HEK293 (cell line): ENCODE measurements around the gene PITPNM3.
"Not testable (repeated sequence)": the region's sequence is repeated elsewhere in the genome, so short reads cannot be mapped to it uniquely, and the experiment has no call there.

Experiments
- CTCF ChIA-PET: fragments of 350-600 bp; formaldehyde crosslinking; extraction: SDS; loops from one replicate; lab custom pipeline; 2021; ENCODE audit warnings: antibody characterized with exemption; lab: Yijun Ruan, JAX
- POLR2A ChIA-PET: fragments of 300-600 bp; formaldehyde crosslinking; extraction: SDS; loops from one replicate; lab custom pipeline; 2020; ENCODE audit warnings: antibody characterized with exemption, inconsistent platforms; lab: Yijun Ruan, JAX
- H3K27ac ChIP-seq: fragments of 200-500 bp; sonication (Bioruptor generic); 2 replicates; pipeline ENCODE4 v1.5.1; 2014; ENCODE audit warnings: low read depth, low read length, control low read depth, inconsistent platforms; ENCODE audit errors: extremely low read depth
- H3K36me3 ChIP-seq, 2 experiments: fragments of 200-500 bp in 1 of 2; sonication (Bioruptor generic) in 1 of 2; 1 replicate in 1 of 2; 2 replicates in 1 of 2; pipeline ENCODE4 v1.5.1; 2014 to 2017; ENCODE audit warnings: inconsistent platforms in 2 of 2, low read length in 2 of 2; ENCODE audit not compliant: control insufficient read depth in 2 of 2, insufficient read depth in 1 of 2
- H3K4me1 ChIP-seq: fragments of 200-500 bp; sonication (Bioruptor generic); 2 replicates; pipeline ENCODE4 v1.5.1; 2014; ENCODE audit warnings: mild to moderate bottlenecking, low read length, inconsistent platforms; ENCODE audit not compliant: control insufficient read depth, insufficient read depth
- H3K4me3 ChIP-seq: 2 replicates; pipeline ENCODE4 v1.5.1; 2011; ENCODE audit warnings: low read depth, mild to moderate bottlenecking, control low read depth, low read length, moderate library complexity
- H3K9me3 ChIP-seq: fragments of 200-500 bp; sonication (Bioruptor generic); 2 replicates; pipeline ENCODE4 v1.5.1; 2014; ENCODE audit warnings: low read depth, low read length, inconsistent platforms; ENCODE audit not compliant: control insufficient read depth, insufficient read depth
- GLI2 ChIP-seq: fragments of 450-650 bp; formaldehyde crosslinking; IDR thresholded peaks from 2 replicates; pipeline ENCODE4; 2017; ENCODE audit warnings: missing biosample characterization, missing genetic modification characterization, low read depth, borderline replicate concordance
- KLF1 ChIP-seq: fragments of 450-650 bp; formaldehyde crosslinking; IDR thresholded peaks from 2 replicates; pipeline ENCODE4 v1.5.1; 2016; ENCODE audit warnings: missing biosample characterization, missing genetic modification characterization
- KLF8 ChIP-seq: fragments of 450-650 bp; formaldehyde crosslinking; IDR thresholded peaks from 2 replicates; pipeline ENCODE4 v1.5.1; 2016; ENCODE audit warnings: missing biosample characterization, missing genetic modification characterization
- MZF1 ChIP-seq: fragments of 450-650 bp; formaldehyde crosslinking; IDR thresholded peaks from 2 replicates; pipeline ENCODE4 v1.5.1; 2017; ENCODE audit warnings: missing biosample characterization, missing genetic modification characterization, borderline replicate concordance
- PRDM2 ChIP-seq: fragments of 450-650 bp; formaldehyde crosslinking; IDR thresholded peaks from 2 replicates; pipeline ENCODE4 v1.5.1; 2016; ENCODE audit warnings: missing biosample characterization, missing genetic modification characterization, borderline replicate concordance
- SETDB1 ChIP-seq: IDR thresholded peaks from one replicate; pipeline ENCODE4 v1.6.1; 2017; ENCODE audit warnings: mild to moderate bottlenecking, low read length, moderate library complexity, mixed read lengths; ENCODE audit not compliant: insufficient read length
- SP3 ChIP-seq: fragments of 450-650 bp; formaldehyde crosslinking; IDR thresholded peaks from 2 replicates; pipeline ENCODE4 v1.5.1; 2016; ENCODE audit warnings: missing biosample characterization, missing genetic modification characterization
- ZBTB21 ChIP-seq: fragments of 450-650 bp; formaldehyde crosslinking; IDR thresholded peaks from 2 replicates; pipeline ENCODE4 v1.5.1; 2017; ENCODE audit warnings: missing biosample characterization, missing genetic modification characterization
- ZBTB44 ChIP-seq: fragments of 450-650 bp; IDR thresholded peaks from 2 replicates; pipeline ENCODE4 v1.5.1; 2018; ENCODE audit warnings: missing biosample characterization, mild to moderate bottlenecking, missing genetic modification characterization
- ZNF114 ChIP-seq: fragments of 450-650 bp; formaldehyde crosslinking; IDR thresholded peaks from 2 replicates; pipeline ENCODE4 v1.5.0; 2017; ENCODE audit warnings: missing biosample characterization, missing genetic modification characterization
- ZNF19 ChIP-seq: fragments of 450-650 bp; formaldehyde crosslinking; IDR thresholded peaks from 2 replicates; pipeline ENCODE4; 2016; ENCODE audit warnings: missing biosample characterization, missing genetic modification characterization, low read depth
- ZNF302 ChIP-seq: fragments of 450-650 bp; formaldehyde crosslinking; IDR thresholded peaks from 2 replicates; pipeline ENCODE4 v1.5.1; 2016; ENCODE audit warnings: missing biosample characterization, missing genetic modification characterization, low read depth
- ZNF335 ChIP-seq: fragments of 450-650 bp; formaldehyde crosslinking; conservative IDR thresholded peaks from 2 replicates; pipeline ENCODE4 v1.5.1; 2016; ENCODE audit warnings: missing biosample characterization, missing genetic modification characterization
- ZNF560 ChIP-seq: fragments of 450-650 bp; formaldehyde crosslinking; IDR thresholded peaks from 2 replicates; pipeline ENCODE4 v1.5.1; 2017; ENCODE audit warnings: missing biosample characterization, missing genetic modification characterization, borderline replicate concordance
- ZNF629 ChIP-seq: fragments of 450-650 bp; formaldehyde crosslinking; IDR thresholded peaks from 2 replicates; pipeline ENCODE4 v1.5.1; 2017; ENCODE audit warnings: missing biosample characterization, missing genetic modification characterization
- TF ChIP-seq, protein P1 (sequence below): fragments of 450-650 bp; formaldehyde crosslinking; IDR thresholded peaks from 2 replicates; pipeline ENCODE4 v1.5.1; 2016; ENCODE audit warnings: missing biosample characterization, missing genetic modification characterization
- TF ChIP-seq, protein P2 (sequence below): fragments of 450-650 bp; formaldehyde crosslinking; IDR thresholded peaks from 2 replicates; pipeline ENCODE4 v1.5.1; 2017; ENCODE audit warnings: missing biosample characterization, missing genetic modification characterization
- TF ChIP-seq, protein P3 (sequence below): fragments of 450-650 bp; formaldehyde crosslinking; IDR thresholded peaks from 2 replicates; pipeline ENCODE4 v1.5.1; 2016; ENCODE audit warnings: missing biosample characterization, missing genetic modification characterization

Gene PITPNM3

DNA sequence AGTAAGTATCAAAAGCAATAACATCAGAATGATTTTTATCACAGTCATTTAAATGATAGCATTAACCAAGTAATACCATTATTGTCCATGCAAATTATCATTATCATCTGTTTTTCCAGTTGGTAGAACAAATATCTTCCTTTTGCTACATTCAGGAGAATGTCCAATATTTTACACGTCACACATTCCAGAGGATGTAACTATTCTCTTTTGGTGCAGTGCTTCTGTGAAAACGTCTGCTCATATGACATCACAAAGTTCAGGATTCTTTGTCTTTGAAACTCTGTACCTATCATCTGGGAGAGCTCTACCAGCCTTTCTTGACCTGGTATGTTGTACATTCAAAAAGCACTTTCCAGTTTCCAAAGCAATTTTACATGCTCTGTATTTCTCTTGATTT is 40.2 kb upstream of the PITPNM3 start (continued):
- TF ChIP-seq PRDM2 (tag by site-specific recombination) (no peak), ZNF114 (no peak), ZBTB21 (tag by site-specific recombination) (no peak), SETDB1 (no peak), KLF1 (tag by site-specific recombination) (no peak), ZBTB44 (no peak), ZNF302 (tag by site-specific recombination) (no peak), ZNF335 (tag by site-specific recombination) (no peak), GLI2 (tag by site-specific recombination) (no peak)
- TF ChIP-seq, protein P1, sequence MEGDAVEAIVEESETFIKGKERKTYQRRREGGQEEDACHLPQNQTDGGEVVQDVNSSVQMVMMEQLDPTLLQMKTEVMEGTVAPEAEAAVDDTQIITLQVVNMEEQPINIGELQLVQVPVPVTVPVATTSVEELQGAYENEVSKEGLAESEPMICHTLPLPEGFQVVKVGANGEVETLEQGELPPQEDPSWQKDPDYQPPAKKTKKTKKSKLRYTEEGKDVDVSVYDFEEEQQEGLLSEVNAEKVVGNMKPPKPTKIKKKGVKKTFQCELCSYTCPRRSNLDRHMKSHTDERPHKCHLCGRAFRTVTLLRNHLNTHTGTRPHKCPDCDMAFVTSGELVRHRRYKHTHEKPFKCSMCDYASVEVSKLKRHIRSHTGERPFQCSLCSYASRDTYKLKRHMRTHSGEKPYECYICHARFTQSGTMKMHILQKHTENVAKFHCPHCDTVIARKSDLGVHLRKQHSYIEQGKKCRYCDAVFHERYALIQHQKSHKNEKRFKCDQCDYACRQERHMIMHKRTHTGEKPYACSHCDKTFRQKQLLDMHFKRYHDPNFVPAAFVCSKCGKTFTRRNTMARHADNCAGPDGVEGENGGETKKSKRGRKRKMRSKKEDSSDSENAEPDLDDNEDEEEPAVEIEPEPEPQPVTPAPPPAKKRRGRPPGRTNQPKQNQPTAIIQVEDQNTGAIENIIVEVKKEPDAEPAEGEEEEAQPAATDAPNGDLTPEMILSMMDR (tag by site-specific recombination): no peak
- TF ChIP-seq, all 188 proteins: peak for 0

DNA sequence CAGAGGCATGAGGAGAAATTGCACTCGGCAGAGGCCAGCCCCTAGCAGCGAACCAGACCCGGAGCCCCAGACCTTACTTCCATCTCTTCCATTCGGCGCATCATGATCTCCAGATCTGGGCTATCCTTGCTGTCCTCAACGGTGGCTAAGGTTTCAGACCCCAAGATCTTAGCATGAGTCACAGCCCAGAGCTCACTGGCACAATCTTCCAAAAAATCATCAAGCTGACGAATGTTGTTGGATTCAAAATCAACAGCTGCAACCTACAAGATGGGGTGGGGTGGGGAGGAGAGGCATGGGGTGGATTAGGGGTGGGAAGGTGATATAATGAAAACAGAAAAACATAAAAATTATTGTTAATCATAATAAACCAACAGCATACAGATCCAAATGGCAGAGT is 39.7 kb upstream of the PITPNM3 start:
- TF ChIP-seq ZNF629 (tag by site-specific recombination) (no peak), ZNF560 (tag by site-specific recombination) (no peak), KLF8 (no peak), ZNF19 (no peak), MZF1 (tag by site-specific recombination) (no peak), SP3 (tag by site-specific recombination) (no peak)
- TF ChIP-seq, protein P2, sequence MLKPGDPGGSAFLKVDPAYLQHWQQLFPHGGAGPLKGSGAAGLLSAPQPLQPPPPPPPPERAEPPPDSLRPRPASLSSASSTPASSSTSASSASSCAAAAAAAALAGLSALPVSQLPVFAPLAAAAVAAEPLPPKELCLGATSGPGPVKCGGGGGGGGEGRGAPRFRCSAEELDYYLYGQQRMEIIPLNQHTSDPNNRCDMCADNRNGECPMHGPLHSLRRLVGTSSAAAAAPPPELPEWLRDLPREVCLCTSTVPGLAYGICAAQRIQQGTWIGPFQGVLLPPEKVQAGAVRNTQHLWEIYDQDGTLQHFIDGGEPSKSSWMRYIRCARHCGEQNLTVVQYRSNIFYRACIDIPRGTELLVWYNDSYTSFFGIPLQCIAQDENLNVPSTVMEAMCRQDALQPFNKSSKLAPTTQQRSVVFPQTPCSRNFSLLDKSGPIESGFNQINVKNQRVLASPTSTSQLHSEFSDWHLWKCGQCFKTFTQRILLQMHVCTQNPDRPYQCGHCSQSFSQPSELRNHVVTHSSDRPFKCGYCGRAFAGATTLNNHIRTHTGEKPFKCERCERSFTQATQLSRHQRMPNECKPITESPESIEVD (tag by site-specific recombination): no peak
- TF ChIP-seq, protein P3, sequence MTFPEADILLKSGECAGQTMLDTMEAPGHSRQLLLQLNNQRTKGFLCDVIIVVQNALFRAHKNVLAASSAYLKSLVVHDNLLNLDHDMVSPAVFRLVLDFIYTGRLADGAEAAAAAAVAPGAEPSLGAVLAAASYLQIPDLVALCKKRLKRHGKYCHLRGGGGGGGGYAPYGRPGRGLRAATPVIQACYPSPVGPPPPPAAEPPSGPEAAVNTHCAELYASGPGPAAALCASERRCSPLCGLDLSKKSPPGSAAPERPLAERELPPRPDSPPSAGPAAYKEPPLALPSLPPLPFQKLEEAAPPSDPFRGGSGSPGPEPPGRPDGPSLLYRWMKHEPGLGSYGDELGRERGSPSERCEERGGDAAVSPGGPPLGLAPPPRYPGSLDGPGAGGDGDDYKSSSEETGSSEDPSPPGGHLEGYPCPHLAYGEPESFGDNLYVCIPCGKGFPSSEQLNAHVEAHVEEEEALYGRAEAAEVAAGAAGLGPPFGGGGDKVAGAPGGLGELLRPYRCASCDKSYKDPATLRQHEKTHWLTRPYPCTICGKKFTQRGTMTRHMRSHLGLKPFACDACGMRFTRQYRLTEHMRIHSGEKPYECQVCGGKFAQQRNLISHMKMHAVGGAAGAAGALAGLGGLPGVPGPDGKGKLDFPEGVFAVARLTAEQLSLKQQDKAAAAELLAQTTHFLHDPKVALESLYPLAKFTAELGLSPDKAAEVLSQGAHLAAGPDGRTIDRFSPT: no peak
- no peak overlapping the region for H3K4me3 ChIP-seq
- peaks cover 69 to 97% of the 10 kb centered on the region in 2 experiments for H3K36me3 ChIP-seq
- ChIA-PET CTCF (no interaction called here), POLR2A (no interaction called here)
- H3K27ac ChIP-seq: no peak overlapping the region
- H3K4me1 ChIP-seq: no peaks in the 10 kb centered on the region
- H3K9me3 ChIP-seq: no peaks in the 10 kb centered on the region

DNA sequence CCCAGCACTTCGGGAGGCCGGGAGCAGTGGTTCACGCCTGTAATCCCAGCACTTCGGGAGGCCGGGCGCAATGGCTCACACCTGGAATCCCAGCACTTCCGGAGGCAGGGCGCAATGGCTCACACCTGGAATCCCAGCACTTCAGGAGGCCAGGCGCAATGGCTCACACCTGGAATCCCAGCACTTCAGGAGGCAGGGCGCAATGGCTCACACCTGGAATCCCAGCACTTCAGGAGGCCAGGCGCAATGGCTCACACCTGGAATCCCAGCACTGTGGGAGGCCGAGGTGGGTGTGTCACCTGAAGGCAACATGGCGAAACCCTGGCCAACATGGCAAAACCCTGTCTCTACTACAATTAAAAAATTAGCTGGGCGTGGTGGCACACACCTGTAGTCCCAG is 37.0 kb upstream of the PITPNM3 start:
- H3K4me3 ChIP-seq, H3K4me1 ChIP-seq, H3K9me3 ChIP-seq, POLR2A ChIA-PET, H3K27ac ChIP-seq, CTCF ChIA-PET: not testable (repeated sequence)
- peaks cover 74 to 97% of the 10 kb centered on the region in 2 experiments for H3K36me3 ChIP-seq
